HG03159 (cell line): Measurements from ENCODE around the gene TSSK2.
"Not testable (repeated sequence)": the region's sequence is repeated elsewhere in the genome, so short reads cannot be mapped to it uniquely, and the experiment has no call there.

ENCODE experiments used
- ATAC-seq: cut with Tn5 transposase; IDR thresholded peaks from one replicate; pipeline ENCODE4 v1.9.1; 2021; ENCODE audit warnings: mild to moderate bottlenecking, moderate library complexity; ENCODE audit not compliant: unreplicated experiment

Gene TSSK2

GRCh38 chr22:19130959-19131684 lies at the start of gene TSSK2:
Gene TSSK2, plus strand, starts transcription at chr22:19131308. Its CDS starts 92 bp downstream, at chr22:19131400.
- ATAC-seq, result no peak

GRCh38 chr22:19081351-19081750 lies 49.8 kb upstream of the TSSK2 start:
- no peak for ATAC-seq

GRCh38 chr22:19082101-19082500 lies 49.0 kb upstream of the TSSK2 start:
- no peak for ATAC-seq

GRCh38 chr22:19082793-19083192 lies 48.3 kb upstream of the TSSK2 start:
- no peak for ATAC-seq

GRCh38 chr22:19084126-19084525 lies 47.0 kb upstream of the TSSK2 start:
- ATAC-seq, result not testable (repeated sequence)

- not testable (repeated sequence) for ATAC-seq
Measured at GRCh38 chr22:19084586-19084985, 46.5 kb upstream of the TSSK2 start.

GRCh38 chr22:19085233-19085718 lies 45.8 kb upstream of the TSSK2 start:
- ATAC-seq, result peak; percentile 23

GRCh38 chr22:19086417-19086816 lies 44.7 kb upstream of the TSSK2 start:
- no peak for ATAC-seq

- no peak for ATAC-seq
Measured at GRCh38 chr22:19086896-19087295, 44.2 kb upstream of the TSSK2 start.

- ATAC-seq, result no peak
Measured at GRCh38 chr22:19088866-19089595, 42.1 kb upstream of the TSSK2 start.

GRCh38 chr22:19090183-19090582 lies 40.9 kb upstream of the TSSK2 start:
- ATAC-seq, result no peak

GRCh38 chr22:19090586-19091127 lies 40.5 kb upstream of the TSSK2 start:
- ATAC-seq, result no peak

GRCh38 chr22:19092725-19093124 lies 38.4 kb upstream of the TSSK2 start:
- ATAC-seq, result no peak

- ATAC-seq, result no peak
Measured at GRCh38 chr22:19094393-19094997, 36.6 kb upstream of the TSSK2 start.

GRCh38 chr22:19096555-19096954 lies 34.6 kb upstream of the TSSK2 start:
- no peak for ATAC-seq

GRCh38 chr22:19097518-19097917 lies 33.6 kb upstream of the TSSK2 start:
- ATAC-seq, result no peak

- ATAC-seq, result no peak
Measured at GRCh38 chr22:19098157-19098556, 33.0 kb upstream of the TSSK2 start.

- ATAC-seq, result no peak
Measured at GRCh38 chr22:19103880-19104821, 27.0 kb upstream of the TSSK2 start.

GRCh38 chr22:19105456-19105855 lies 25.7 kb upstream of the TSSK2 start:
- ATAC-seq, result no peak
